Measurements from ENCODE around the gene SLC26A9.

Gene SLC26A9

DNA sequence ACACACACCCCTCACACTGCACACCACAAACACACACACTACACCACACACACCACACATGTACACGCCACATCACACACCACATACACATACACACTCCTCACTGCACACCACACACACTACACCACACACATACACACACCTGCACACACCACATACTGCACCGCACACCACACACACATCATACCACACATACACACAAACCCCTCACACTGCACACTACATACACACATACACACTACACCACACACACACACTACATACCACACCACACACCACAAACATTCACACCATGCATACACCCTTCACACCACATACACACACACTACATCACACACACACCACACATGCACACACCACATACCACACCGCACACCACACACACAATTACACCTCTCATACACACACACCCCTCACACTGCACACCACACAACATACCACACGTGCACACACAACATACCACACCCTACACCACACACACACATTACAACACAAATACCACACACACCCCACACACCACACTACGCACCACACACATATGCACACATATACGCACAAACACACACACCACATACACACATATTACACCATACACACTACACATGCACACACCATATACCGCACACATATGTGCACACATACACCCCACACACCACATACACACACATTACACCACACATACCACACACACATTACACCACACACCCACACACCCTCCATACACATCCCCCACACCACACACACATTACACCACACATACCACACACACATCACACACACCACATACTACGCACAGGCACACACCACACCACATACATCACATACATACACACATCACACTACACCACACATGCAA lies 30.3 kb upstream of the SLC26A9 start:
- DNase-seq (ENCODE audit: low read depth) = no peak

DNA sequence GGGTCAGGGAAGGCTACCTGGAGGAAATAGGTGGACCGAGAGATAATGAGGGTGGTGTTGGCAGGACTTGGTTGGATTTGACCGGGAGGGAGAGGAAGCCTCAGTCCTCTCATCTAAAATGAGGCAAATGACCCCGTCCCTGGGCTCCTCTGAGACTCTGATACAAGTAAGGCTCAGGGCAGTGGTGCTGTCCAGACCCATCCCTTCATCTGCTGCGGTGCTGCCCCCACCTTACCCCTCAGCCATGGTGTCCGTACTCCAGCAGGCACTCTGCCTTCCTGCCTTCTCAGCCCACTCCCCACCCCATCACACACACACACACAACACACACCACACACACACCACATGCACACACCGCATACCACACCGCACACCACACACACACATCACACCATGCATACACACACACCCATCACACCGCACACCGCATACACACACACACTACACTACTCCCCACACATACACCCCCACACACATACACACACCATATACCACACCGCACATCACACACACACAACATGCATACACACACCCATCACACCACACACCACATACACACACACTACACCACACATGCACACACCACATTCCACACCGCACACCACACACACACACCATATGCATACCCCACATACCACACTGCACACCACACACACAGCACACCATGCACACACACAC lies 29.4 kb upstream of the SLC26A9 start:
- no peak for DNase-seq (ENCODE audit: low read depth)

DNA sequence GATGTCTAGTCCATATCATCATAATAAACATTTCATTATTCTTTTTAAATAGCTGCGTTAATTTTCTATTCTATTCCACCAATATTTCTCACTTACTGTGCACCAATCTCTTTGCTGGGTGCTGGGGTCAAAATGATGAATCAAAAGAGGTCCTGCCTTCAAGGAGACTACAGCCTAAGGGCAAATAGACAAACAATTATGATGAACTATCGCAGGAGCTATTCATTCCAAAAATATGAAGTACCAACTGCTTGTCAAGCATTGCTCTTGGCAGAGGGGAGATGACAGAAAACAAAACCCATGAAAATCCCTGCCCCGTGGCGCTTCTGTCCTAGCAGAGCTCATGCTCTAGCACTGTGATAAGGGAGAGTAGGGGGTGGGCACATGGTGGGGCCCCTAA lies 28.8 kb upstream of the SLC26A9 start:
- no peak for DNase-seq (ENCODE audit: low read depth)

DNA sequence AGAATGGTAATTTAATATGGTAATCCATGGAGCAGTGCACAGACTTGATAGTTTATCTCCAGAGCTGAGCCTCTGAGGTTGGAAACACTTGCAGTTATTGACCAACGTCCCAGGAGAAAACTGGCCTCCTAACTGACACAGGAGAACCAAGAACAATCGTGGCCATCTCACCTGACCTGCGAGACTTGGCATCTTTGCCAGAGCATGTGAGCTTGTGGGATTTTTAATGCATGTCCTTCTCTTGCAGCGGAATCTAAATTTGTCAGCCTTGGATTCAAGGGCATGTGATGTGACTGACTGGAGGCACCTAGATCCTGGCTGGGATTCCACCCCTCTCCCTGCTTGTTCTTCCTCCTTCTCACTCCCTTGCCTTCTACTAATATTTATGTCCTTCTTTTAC lies 27.8 kb upstream of the SLC26A9 start:
- DNase-seq (ENCODE audit: low read depth) = no peak

DNA sequence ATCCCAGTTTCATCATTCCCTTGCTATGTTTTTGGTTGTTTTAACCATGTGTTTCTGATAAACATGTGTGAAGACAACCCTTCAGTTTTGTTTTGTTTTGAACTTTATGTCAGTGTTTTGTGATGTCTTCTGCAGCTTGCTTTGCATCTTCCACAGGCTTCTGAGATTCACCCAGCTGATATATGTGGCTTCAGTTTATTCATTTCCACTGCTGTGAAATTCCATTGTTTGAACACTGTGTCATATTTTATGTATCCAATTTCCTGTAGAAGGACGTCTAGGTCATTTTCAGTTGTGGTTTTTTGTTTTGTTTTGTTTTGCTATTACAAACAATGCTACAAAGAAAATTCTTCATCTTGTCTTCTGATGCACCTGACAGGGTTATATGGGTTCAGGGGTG lies 27.2 kb upstream of the SLC26A9 start:
- no peak for DNase-seq (ENCODE audit: low read depth)

DNA sequence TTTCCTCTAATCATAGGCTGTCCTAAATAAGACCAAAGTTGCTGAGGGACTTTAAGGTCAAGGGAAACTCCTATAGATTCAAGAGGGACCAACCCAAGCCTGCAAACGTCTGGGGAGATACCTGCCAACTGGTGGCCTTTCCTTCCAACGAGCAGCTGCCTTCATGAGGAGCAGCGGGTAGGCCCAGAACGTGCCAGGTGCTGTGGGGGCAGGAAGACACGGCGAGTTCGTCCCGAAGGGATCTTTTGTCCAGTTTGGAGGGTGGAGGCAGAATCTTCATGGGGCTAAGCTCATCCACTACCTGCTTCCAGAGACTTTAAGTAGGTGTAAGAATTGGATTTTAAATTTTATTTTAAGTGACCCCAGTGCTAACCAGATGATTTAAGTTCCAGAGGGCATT lies 26.0 kb upstream of the SLC26A9 start:
- no peak for DNase-seq (ENCODE audit: low read depth)

DNA sequence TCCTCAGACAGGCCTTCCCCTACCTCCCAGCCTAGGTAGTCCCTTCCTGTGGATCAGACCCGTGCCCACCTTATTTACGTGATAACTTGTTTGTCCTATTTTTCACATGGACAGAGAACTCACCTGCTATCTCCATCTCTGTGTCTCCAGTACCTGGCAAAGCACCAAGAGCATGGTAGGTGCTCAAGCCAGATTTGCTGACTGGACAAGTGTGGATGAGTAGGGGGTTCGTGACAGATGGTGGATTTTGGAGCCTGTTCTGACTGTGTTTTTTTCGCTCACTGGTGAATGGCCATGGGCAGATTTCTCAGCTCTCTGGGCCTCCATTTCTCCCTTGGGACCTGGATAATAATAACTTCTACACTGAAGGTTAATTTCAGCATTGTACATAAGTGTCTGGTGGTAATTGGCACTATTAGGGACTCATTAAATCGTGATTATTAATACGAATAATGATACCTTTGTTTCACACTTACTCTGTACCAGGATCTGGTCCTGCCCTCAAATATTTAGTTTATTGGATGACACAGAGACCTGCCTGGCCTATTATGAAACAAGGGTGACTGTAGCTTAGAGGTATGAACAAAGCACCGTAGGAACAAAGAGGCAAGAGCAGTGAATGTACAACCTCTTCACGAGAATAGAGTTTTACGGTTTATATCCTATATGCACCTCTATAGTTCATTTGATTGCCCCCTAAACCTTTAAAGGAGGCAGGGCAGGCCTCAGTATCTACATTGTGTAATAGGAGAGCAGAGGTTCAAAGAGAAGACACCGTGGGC lies 24.5 kb upstream of the SLC26A9 start:
- no peak for DNase-seq (ENCODE audit: low read depth)

DNA sequence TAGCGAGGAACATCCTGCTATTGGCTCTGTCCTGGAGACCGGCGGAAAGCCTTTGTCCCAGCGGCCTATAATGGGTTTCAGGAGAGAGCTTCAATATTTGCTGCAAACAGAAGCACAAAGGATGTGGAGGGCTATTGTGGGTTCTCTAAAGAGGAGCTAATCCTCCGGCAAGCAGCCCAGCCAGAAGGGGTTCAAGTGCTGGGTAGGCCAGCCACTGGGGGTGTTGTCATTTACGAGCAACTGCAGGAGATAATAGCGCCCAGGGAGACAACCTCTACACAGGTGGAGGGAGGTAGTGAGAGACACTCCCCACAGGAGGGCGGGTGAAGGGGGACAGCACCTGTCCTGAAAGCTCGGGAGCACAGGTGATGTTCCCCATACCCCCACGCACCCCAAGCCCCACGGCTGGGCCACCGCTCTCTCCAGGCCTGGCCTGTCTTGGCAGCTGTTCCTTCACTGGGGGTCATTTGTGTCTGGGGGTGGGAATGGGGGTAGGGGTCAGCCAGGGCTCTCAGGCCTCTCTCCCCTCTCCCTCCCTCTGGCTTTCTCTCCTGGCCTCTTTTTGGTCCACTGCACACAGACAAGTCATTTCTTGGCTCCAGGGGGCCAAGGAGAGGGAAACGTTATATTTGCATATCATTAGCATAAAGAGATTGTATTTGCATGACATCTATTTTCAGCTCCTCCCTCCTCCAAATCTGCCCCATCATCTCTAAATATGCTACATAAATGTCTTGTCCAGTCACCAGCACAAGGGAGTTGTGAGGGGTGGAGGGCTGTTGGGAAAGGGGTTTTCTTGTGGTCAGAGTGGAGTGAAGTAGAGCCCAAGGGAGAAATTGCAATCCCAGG lies 22.0 kb upstream of the SLC26A9 start:
- DNase-seq (ENCODE audit: low read depth) = no peak

DNA sequence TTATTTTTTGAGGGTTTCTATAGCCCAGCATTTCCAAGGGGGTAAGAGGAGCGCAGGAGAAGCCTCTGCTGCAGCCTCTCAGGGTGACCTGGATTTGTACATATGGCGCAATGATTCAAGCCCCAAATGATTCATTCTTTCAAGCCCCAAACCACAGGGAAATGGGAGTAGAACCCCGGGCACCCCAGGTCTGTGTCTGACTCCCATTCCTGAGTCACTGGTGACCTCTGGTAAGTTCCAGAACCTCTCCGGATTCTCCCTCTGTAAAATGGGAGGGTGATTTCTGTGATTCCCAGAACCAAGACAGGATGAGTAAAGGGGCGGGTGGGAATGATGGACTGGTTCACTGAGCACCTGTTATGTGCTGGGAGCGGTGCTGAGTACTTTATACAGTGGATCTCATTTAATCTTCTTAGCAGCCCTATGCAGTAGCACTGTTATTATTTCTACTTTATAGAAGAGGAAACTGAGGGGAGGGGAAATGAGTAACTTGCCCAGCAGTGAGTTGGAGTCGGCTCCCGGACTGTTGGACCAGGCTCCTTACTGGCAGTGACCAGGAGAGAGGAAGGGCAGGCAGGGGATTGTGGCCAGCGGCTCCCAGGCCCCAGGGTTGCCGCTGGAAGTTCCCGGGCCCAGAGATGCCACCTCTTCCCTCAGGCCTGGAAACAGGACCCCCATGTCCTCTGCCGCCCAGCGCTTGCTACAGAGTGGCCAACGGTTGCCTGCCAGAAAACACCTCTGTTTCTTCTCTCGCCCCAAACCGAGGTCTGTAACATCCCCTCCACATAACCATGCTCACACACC lies 20.3 kb upstream of the SLC26A9 start:
- no peak for DNase-seq (ENCODE audit: low read depth)

DNA sequence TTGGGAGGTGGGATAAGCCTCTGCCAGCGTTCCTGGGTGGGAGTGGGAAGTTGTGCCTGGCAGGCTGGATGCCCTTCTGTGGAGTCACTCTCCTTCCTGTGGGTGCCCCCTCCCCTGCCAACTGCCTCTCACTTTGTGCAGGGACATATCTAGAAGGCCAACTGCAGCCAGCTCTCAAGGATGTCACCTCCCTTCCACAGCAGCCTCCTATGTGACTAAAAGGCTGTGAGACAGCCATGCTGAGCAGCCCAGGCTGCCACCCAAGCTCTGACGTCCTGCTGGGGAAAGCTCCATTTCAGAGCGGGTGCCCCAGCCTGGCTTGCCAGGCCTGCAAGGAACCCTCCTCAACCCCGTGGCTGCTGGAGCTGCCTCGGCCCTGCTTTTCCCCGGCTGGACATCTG lies 19.6 kb upstream of the SLC26A9 start:
- DNase-seq (ENCODE audit: low read depth) = no peak

DNA sequence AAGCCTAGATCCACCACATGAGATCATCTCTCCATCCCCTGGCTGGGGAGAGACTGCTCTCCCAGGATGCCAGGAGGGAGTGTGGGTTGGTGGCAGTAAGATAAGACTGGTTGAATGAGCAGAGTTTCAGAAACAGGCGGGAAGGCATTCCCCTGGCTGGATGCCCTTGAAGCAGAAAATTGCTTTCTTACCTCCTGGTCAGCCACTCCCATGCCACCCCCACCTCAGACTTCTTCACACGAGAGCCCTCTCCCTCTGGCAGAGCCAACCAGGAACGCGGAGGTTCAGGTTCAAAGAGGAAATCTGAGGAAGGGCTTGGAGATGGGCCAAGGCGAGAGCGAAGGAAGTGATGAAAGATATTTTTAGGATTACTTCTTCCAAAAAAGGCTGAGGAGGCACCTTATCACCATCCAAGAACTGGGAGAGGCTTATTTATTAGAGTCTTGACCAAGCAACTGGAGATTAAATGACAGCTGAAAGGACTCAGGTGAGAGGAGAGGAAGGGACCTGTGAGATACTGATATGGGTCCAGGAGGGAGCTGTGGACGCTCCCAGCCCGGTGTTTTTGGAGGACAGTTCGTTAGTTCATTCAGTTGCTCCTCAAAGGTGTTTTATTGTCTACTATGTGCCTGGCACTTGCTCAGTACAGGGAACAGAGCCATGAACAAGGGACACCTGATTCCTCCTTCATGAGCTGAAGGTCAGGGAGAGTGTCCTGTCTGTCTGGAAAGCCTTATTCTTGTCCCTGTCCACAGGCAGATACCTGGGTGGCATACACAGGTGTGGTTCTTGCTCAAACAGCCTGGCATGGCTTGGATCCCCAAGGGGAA lies 18.9 kb upstream of the SLC26A9 start:
- no peak for DNase-seq (ENCODE audit: low read depth)

DNA sequence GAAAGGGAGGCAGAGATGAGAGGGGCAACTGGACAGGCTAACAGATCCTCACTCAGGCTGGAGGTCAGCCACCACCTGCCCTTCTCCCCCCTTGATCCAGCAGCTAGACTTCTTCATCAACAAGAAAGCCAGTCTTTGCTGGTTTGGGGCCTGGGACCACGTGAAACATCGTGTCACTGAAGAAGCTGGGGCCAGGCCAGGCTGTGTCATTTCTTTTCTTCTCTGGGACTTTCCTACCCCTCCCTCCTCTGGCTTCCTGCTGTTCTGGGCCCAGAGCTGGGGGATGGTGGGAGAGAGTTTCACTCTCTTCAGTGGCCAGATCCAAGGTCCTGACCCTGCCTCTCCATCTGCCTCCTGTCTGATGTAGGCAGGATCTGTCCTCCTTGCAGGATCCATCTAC lies 18.1 kb upstream of the SLC26A9 start:
- no peak for DNase-seq (ENCODE audit: low read depth)

DNA sequence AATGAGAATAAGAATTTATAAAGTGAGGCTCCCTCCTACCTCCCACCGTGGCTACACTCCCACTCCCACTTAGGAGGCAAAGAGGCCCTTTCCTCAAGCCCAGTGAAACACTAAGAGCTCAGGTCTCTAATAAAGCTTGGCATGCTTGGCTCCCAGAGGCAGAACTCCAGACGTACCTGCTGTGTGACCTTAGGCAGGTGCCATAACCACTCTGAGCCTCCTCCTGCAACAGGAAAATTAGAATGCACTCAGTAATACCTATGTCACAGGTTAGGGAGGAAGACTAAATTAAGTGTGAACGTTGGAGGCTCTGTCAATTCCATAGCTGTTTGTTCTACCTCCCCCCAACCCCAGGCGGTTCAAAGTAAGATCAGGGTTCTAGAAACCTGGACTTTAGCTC lies 16.5 kb upstream of the SLC26A9 start:
- DNase-seq (ENCODE audit: low read depth) = no peak

DNA sequence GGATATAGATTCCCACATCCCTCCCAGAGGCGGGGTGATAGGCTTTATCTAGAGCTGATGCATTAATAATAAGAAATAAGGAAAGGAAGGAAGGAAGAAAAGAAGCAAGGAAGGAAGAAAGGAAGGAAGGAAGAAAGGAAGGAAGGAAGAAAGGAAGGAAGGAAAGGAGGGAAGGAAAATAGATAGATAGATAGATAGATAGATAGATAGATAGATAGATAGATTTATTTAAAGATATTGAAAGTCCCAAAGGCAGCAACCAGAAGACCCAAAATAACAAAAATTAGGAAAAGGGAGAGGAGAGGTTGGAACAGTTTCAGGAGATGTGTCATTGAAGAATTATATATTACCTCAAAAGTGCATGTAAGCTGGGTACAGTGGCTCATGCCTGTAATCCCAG lies 12.2 kb upstream of the SLC26A9 start:
- no peak for DNase-seq (ENCODE audit: low read depth)

DNA sequence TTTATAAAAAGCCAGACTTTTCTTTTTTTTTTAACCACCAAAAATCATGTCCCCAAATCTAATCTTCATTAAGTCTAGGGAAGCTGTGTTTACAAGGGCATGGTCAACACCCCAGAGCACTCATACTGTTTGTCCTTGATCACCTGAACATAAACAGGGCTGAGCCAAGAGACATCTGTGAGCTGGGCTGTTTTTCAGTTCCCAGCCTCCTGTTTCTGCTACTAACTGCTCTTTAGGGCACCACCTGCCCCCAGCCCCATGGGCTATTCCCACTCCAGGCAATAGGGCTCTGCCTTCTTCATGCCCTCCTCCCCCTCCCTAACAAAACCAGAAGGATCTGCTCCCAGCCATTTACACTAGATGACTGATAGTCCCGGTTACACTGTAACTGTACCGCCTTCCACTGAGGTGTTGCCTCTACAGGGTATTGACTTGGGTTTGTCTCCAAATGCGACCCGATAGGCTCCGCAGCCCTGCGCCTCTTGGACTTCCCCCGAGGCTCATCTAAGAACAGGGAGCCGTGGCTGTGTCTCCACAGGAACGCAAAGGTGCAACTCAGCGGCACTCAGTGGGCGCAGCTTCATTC lies 11.7 kb upstream of the SLC26A9 start:
- DNase-seq (ENCODE audit: low read depth) = no peak

DNA sequence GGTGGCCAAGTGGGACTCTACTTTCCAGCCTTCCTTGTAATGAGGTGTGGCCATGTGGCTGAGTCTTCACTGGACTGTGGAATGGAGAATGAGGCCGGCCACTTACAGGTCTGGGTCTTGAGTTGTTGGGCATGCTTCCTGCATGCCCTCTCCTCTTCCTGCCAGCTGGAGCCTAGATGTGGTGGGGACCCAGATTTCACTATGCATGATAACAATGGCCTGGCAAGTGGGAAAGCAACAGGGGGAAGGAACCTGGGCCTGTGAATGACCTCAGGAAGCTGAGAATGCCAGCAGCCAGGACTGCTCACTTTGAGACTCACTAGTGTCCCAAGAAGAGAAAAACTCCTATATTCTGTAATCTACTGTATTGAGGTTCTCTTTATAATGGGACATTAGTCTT lies 8.5 kb upstream of the SLC26A9 start:
- DNase-seq (ENCODE audit: low read depth) = no peak

DNA sequence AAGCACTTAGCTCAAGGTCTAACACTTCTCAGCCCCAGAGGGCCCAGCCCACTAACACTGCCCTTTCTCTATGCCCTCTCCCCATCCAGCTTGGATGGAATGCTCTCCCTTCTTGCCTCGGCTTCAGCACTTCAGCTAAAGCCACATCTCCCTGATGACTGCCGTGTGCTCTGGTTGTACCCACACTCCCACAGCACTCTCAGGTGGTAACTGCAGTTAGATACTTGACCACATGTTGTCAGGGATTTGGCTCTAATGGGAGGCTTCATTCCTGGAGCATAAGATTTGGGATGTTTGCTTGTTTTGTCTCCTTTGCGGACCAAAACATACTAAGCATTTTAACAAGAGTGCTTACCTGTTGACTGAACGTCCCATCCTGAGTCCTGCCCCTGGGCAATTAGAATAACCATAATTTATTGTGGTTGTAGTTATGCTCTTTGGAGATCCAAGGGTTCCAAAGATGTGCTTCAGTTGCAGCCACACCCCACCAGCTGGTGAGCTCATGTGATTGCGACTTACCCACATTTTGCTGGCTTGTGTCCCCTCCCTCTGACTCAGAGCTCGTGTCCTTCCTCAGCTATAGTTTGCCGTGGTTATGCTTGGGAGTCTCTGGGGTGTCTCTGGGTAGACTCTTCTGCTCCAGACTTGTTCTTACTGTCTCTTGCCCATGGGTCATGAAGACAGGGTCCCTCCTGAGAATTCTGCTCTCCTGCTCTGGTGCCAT lies 7.7 kb upstream of the SLC26A9 start:
- DNase-seq (ENCODE audit: low read depth) = no peak

DNA sequence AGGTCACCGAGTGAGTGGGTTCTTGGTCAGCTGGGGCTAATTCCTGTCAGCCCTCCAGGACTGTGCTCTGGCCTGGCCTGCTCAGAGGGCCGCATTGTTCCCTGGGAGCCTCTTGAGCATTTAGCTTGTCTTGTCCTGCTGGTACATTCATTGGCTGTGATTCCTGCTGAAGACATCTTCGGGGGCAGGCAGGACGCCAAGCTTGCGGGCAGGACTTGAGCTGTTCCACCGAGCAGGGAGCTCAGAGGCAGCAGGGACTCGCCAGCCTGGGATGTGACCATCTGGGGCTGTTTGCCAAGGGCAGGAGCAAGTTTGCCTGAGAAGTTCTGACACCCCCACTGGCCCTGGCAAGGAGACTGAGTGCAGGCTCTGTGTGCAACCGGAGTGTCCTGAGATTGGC lies 7.0 kb upstream of the SLC26A9 start:
- no peak for DNase-seq (ENCODE audit: low read depth)

DNA sequence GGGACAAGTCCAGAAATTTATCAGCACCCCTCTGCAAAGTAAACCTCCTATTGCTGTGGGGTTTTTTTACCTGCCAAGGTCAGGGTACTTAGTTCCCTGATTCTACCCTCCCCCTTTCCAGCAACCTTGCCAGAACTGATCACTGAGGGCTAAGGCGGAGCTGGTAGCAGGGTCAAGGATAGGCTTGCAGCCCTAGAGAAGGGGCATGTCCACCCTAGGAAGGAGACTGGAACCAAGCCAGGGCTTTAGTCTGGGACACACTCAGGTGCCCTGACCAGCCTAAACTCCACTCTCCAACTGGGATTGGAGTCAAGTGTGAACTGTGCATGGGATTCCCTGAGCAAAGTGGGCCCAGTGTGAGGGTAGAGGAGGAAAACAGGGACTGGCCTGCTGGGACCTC lies 6.5 kb upstream of the SLC26A9 start:
- no peak for DNase-seq (ENCODE audit: low read depth)
